ENCODE results near the gene MPPED2. TPM values are rescaled to one million over a fixed set of nuclear protein-coding genes. Genes with fewer than 3 reads are reported as not detected.

The MPPED2 gene
- total RNA-seq, 4 donors from 2014 or later: 1.4 to 17.9 (median 5.3) TPM

GRCh38 chr11:30567644-30568043 is 18.5 kb downstream of the MPPED2 start:
- H3K9me3 ChIP-seq: no peaks in the 10 kb centered on the region
- TF ChIP-seq CTCF (IDR thresholded peaks at IDR 0.05) (no peak), EP300 (IDR thresholded peaks at IDR 0.05) (no peak), POLR2AphosphoS5 (IDR thresholded peaks at IDR 0.05) (no peak), POLR2A (IDR thresholded peaks at IDR 0.05) (no peak)
- no peaks in the 10 kb centered on the region for H3K27me3 ChIP-seq
- H3K4me3 ChIP-seq: no peak overlapping the region
- no peak for ATAC-seq
- H3K4me1 ChIP-seq: no peaks in the 10 kb centered on the region
- H3K36me3 ChIP-seq: no peaks in the 10 kb centered on the region
- WGBS, 2 donors (ENCODE audit: low coverage in 1 of 2): 94 to 100% methylated on average over 1 of the region's 1 CpG
- H3K27ac ChIP-seq: no peak overlapping the region

- no peak for ATAC-seq
- H3K27me3 ChIP-seq: no peaks in the 10 kb centered on the region
- H3K4me3 ChIP-seq: no peak overlapping the region
- 61 to 77% methylated on average over 4 to 5 of the region's 5 CpGs for WGBS, 2 donors (ENCODE audit: low coverage in 1 of 2)
- H3K4me1 ChIP-seq: no peaks in the 10 kb centered on the region
- H3K27ac ChIP-seq: no peak overlapping the region
- TF ChIP-seq POLR2A (IDR thresholded peaks at IDR 0.05): no peak
- no peak for TF ChIP-seq CTCF (IDR thresholded peaks at IDR 0.05)
- TF ChIP-seq POLR2AphosphoS5 (IDR thresholded peaks at IDR 0.05): no peak
- TF ChIP-seq EP300 (IDR thresholded peaks at IDR 0.05): no peak
- no peaks in the 10 kb centered on the region for H3K9me3 ChIP-seq
- no peaks in the 10 kb centered on the region for H3K36me3 ChIP-seq
Observed at GRCh38 chr11:30567120-30567519, 19.0 kb downstream of the MPPED2 start.

- TF ChIP-seq CTCF (IDR thresholded peaks at IDR 0.05): no peak
- TF ChIP-seq EP300 (IDR thresholded peaks at IDR 0.05): no peak
- no peak for TF ChIP-seq POLR2A (IDR thresholded peaks at IDR 0.05)
- TF ChIP-seq POLR2AphosphoS5 (IDR thresholded peaks at IDR 0.05): no peak
- no peaks in the 10 kb centered on the region for H3K4me1 ChIP-seq
- H3K9me3 ChIP-seq: no peaks in the 10 kb centered on the region
- no peaks in the 10 kb centered on the region for H3K27me3 ChIP-seq
- no peak for ATAC-seq
- WGBS, 2 donors (ENCODE audit: low coverage in 1 of 2): 53 to 83% methylated on average over 2 to 3 of the region's 3 CpGs
- H3K27ac ChIP-seq: no peak overlapping the region
- no peak overlapping the region for H3K4me3 ChIP-seq
- no peaks in the 10 kb centered on the region for H3K36me3 ChIP-seq
Observed at GRCh38 chr11:30566482-30566881, 19.7 kb downstream of the MPPED2 start.

GRCh38 chr11:30565027-30565426 is 21.1 kb downstream of the MPPED2 start:
- Histone ChIP-seq H3K9me3 (no peaks in the 10 kb centered on the region), H3K36me3 (no peaks in the 10 kb centered on the region), H3K4me1 (no peaks in the 10 kb centered on the region), H3K27me3 (no peaks in the 10 kb centered on the region), H3K27ac (no peak overlapping the region), H3K4me3 (no peak overlapping the region)
- WGBS, 2 donors (ENCODE audit: low coverage in 1 of 2): 74 to 85% methylated on average over 10 of the region's 10 CpGs
- no peak for ATAC-seq
- TF ChIP-seq EP300 (IDR thresholded peaks at IDR 0.05) (no peak), POLR2AphosphoS5 (IDR thresholded peaks at IDR 0.05) (no peak), CTCF (IDR thresholded peaks at IDR 0.05) (no peak), POLR2A (IDR thresholded peaks at IDR 0.05) (no peak)

GRCh38 chr11:30561691-30562415 is 24.3 kb downstream of the MPPED2 start:
- WGBS, 2 donors (ENCODE audit: low coverage in 1 of 2): 86 to 88% methylated on average over 1 of the region's 1 CpG
- H3K27ac ChIP-seq: no peak overlapping the region
- H3K9me3 ChIP-seq: no peaks in the 10 kb centered on the region
- no peak for TF ChIP-seq CTCF (IDR thresholded peaks at IDR 0.05)
- TF ChIP-seq POLR2A (IDR thresholded peaks at IDR 0.05): no peak
- TF ChIP-seq EP300 (IDR thresholded peaks at IDR 0.05): no peak
- TF ChIP-seq POLR2AphosphoS5 (IDR thresholded peaks at IDR 0.05): no peak
- ATAC-seq: no peak
- no peaks in the 10 kb centered on the region for H3K4me1 ChIP-seq
- no peak overlapping the region for H3K4me3 ChIP-seq
- H3K27me3 ChIP-seq: no peaks in the 10 kb centered on the region
- H3K36me3 ChIP-seq: no peaks in the 10 kb centered on the region
